Osteocyte (in vitro differentiated cells): Measurements from ENCODE around the gene KREMEN1. TPM values are rescaled to one million over a fixed set of nuclear protein-coding genes. Genes with fewer than 3 reads are reported as not detected.
"Not testable (repeated sequence)": the region's sequence is repeated elsewhere in the genome, so short reads cannot be mapped to it uniquely, and the experiment has no call there.

ENCODE experiments used
- DNase-seq: peaks from one replicate; pipeline ENCODE4 v3.0.0; 2021; ENCODE audit warnings: mixed read lengths; ENCODE audit not compliant: unreplicated experiment; ENCODE audit errors: extremely low spot score
- H3K27ac Mint-ChIP-seq: one replicate; pipeline ENCODE4 v1.8.0; 2021; ENCODE audit warnings: mild to moderate bottlenecking, mixed read lengths; ENCODE audit not compliant: unreplicated experiment
- H3K27me3 Mint-ChIP-seq: one replicate; pipeline ENCODE4 v1.8.0; 2021; ENCODE audit warnings: mixed read lengths; ENCODE audit not compliant: unreplicated experiment
- H3K36me3 Mint-ChIP-seq: one replicate; pipeline ENCODE4 v1.8.0; 2021; ENCODE audit warnings: mixed read lengths; ENCODE audit not compliant: unreplicated experiment
- H3K4me1 Mint-ChIP-seq: one replicate; pipeline ENCODE4 v1.8.0; 2021; ENCODE audit warnings: mixed read lengths; ENCODE audit not compliant: unreplicated experiment
- H3K4me3 Mint-ChIP-seq: one replicate; pipeline ENCODE4 v1.8.0; 2021; ENCODE audit warnings: mild to moderate bottlenecking, moderate library complexity, mixed read lengths; ENCODE audit not compliant: unreplicated experiment
- H3K9me3 Mint-ChIP-seq: one replicate; pipeline ENCODE4 v1.8.0; 2021; ENCODE audit warnings: mixed read lengths; ENCODE audit not compliant: unreplicated experiment
- CTCF ChIP-seq: fragments of 200-600 bp; sonication (generic); IDR thresholded peaks from 2 replicates; pipeline ENCODE4 v1.5.0; 2021; ENCODE audit warnings: antibody characterized with exemption, mild to moderate bottlenecking, moderate library complexity
- total RNA-seq: library from RNA; stranded (reverse); gene quantifications from 2 replicates; pipeline ENCODE4 v1.2.1, GENCODE V29; 2021

Gene KREMEN1
- total RNA-seq, 1 donor from 2014 or later = 2.9 TPM

GRCh38 chr22:29082826-29083545 is 10.2 kb downstream of the KREMEN1 start:
- no peaks in the 10 kb centered on the region for H3K9me3 Mint-ChIP-seq
- H3K27ac Mint-ChIP-seq = no peak overlapping the region
- H3K36me3 Mint-ChIP-seq = no peaks in the 10 kb centered on the region
- H3K27me3 Mint-ChIP-seq = peaks cover 3% of the 10 kb centered on the region
- peaks cover 1% of the 10 kb centered on the region for H3K4me1 Mint-ChIP-seq
- no peak overlapping the region for H3K4me3 Mint-ChIP-seq
- no peak for TF ChIP-seq CTCF
- DNase-seq = no peak

DNA sequence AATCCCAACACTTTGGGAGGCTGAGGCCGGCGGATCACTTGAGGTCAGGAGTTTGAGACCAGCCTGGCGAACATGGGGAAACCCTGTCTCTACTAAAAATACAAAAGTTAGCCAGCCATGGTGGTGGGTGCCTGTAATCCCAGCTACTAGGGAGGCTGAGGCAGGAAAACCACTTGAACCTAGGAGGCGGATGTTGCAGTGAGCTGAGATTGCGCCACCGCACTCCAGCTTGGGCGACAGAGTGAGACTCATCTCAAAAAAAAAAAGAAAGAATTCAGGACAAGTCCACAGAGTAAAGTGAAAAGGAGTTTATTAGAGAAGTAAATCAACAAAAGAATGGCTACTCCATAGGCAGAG is 10.7 kb downstream of the KREMEN1 start:
- not testable (repeated sequence) for H3K27ac Mint-ChIP-seq, H3K27me3 Mint-ChIP-seq, H3K9me3 Mint-ChIP-seq, H3K4me1 Mint-ChIP-seq, DNase-seq, H3K4me3 Mint-ChIP-seq, H3K36me3 Mint-ChIP-seq

GRCh38 chr22:29083933-29084591 is 11.2 kb downstream of the KREMEN1 start:
- Mint-ChIP-seq H3K27ac (no peak overlapping the region), H3K4me1 (peaks cover 1% of the 10 kb centered on the region), H3K36me3 (no peaks in the 10 kb centered on the region), H3K9me3 (no peaks in the 10 kb centered on the region), H3K4me3 (no peak overlapping the region), H3K27me3 (peaks cover 3% of the 10 kb centered on the region)
- DNase-seq = no peak
- TF ChIP-seq CTCF = no peak

DNA sequence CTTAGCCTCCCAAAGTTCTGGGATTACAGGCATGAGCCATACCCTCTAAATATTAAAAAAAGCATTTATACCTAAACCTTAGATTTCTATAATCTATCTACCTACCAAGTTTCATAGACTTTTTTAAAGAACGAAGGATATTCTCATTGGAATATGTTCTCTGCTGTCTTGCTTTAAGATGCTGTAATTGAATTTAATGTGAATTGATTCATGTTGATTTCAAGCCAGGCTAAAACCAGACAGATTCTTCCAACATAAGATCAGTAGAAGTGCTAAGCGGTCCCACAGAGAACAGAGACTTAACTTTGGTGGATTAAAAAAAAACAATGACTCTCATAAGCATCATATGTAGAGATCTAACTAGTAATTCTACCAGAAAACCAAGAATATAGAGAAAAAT is 14.2 kb downstream of the KREMEN1 start:
- no peaks in the 10 kb centered on the region for H3K36me3 Mint-ChIP-seq
- H3K4me1 Mint-ChIP-seq = peaks cover 2% of the 10 kb centered on the region
- H3K9me3 Mint-ChIP-seq = no peaks in the 10 kb centered on the region
- H3K4me3 Mint-ChIP-seq = no peak overlapping the region
- no peak for DNase-seq
- peaks cover 9% of the 10 kb centered on the region for H3K27me3 Mint-ChIP-seq
- no peak overlapping the region for H3K27ac Mint-ChIP-seq
- TF ChIP-seq CTCF = no peak

GRCh38 chr22:29088809-29089208 is 16.0 kb downstream of the KREMEN1 start:
- H3K9me3 Mint-ChIP-seq = no peaks in the 10 kb centered on the region
- TF ChIP-seq CTCF = no peak
- peaks cover 12% of the 10 kb centered on the region for H3K4me1 Mint-ChIP-seq
- peaks cover 10% of the 10 kb centered on the region for H3K27me3 Mint-ChIP-seq
- no peak for DNase-seq
- no peak overlapping the region for H3K27ac Mint-ChIP-seq
- H3K36me3 Mint-ChIP-seq = no peaks in the 10 kb centered on the region
- H3K4me3 Mint-ChIP-seq = no peak overlapping the region
